ENCODE measurements around the gene ADAM11.

GRCh38 chr17:44773140-44773539, 14.4 kb downstream of the ADAM11 start:
- TF ChIP-seq CTCF (conservative IDR thresholded peaks at IDR 0.05) (no peak), EZH2 (IDR thresholded peaks at IDR 0.05; ENCODE audit: low read depth) (no peak)

All from PC-9 (cell line).